Esophagus muscularis mucosa (tissue), 4 donors: ENCODE data around the gene KTI12.

Source experiments
- CTCF ChIP-seq, 3 experiments: fragments of 200-600 bp in 2 of 3; fragments of 450-650 bp in 1 of 3; sonication (generic) in 2 of 3; IDR thresholded peaks; one replicate each; pipeline ENCODE4 v1.5.1; 2017 to 2019; ENCODE audit warnings: antibody characterized with exemption in 3 of 3, mild to moderate bottlenecking in 2 of 3, moderate library complexity in 1 of 3
- EP300 ChIP-seq: sonication (generic); formaldehyde crosslinking; IDR thresholded peaks from one replicate; pipeline ENCODE4 v1.6.1; 2017; ENCODE audit warnings: antibody characterized with exemption
- POLR2A ChIP-seq: fragments of 450-650 bp; IDR thresholded peaks from one replicate; pipeline ENCODE4 v1.6.1; 2017; ENCODE audit warnings: antibody characterized with exemption, moderate library complexity, mild to moderate bottlenecking, low read depth
- POLR2AphosphoS5 ChIP-seq, 2 donors: sonication (generic); formaldehyde crosslinking; IDR thresholded peaks; one replicate each; pipeline ENCODE4 v1.6.1; 2017; ENCODE audit warnings: antibody characterized with exemption in 2 of 2

GRCh38 chr1:51988254-51988653, 45.4 kb downstream of the KTI12 start:
- no peak for TF ChIP-seq CTCF (IDR thresholded peaks at IDR 0.05)
- TF ChIP-seq POLR2A = no peak
- no peak for TF ChIP-seq POLR2AphosphoS5 (IDR thresholded peaks at IDR 0.05)
- no peak for TF ChIP-seq EP300
